IMR-90 (cell line): ENCODE measurements around the gene HS3ST2. TPM values are rescaled to one million over a fixed set of nuclear protein-coding genes. Genes with fewer than 3 reads are reported as not detected.

Source experiments
- ATAC-seq: fragments of 200-7000 bp; cut with Tn5 transposase; 2 replicates; pipeline ENCODE4 v1.9.1; 2020; ENCODE audit warnings: low read depth, mild to moderate bottlenecking, moderate library complexity
- BruUV-seq: library from RNA; stranded (reverse); fragments of 400-500 nt; replicated peaks from 2 replicates; lab custom pipeline; 2021; lab: Mats Ljungman, UMichigan
- CTCF ChIA-PET: fragments of 300-600 bp; formaldehyde crosslinking; extraction: SDS; loops from one replicate; lab custom pipeline; 2021; ENCODE audit warnings: antibody characterized with exemption; lab: Yijun Ruan, JAX
- POLR2A ChIA-PET: fragments of 300-600 bp; sonication (Branson Sonifier 250); formaldehyde crosslinking; loops from one replicate; lab custom pipeline; 2022; ENCODE audit warnings: antibody characterized with exemption; ENCODE audit not compliant: unreplicated experiment; lab: Charles Lee
- DNase-seq: peaks from one replicate; pipeline ENCODE4 v3.0.0; 2013
- H2AFZ ChIP-seq: replicated peaks from 2 replicates; pipeline ENCODE3; 2013; ENCODE audit warnings: low read length, mild to moderate bottlenecking; ENCODE audit not compliant: poor library complexity
- H2AK5ac ChIP-seq: 2 replicates; pipeline ENCODE4 v1.6.1; 2013; ENCODE audit warnings: low read depth, low read length, inconsistent platforms
- H2AK9ac ChIP-seq: replicated peaks from 2 replicates; pipeline ENCODE3; 2013; ENCODE audit warnings: mild to moderate bottlenecking, low read depth, low read length, moderate library complexity; ENCODE audit not compliant: poor library complexity
- H2BK120ac ChIP-seq: 2 replicates; pipeline ENCODE4 v1.6.1; 2013; ENCODE audit warnings: low read depth, low read length, inconsistent platforms
- H2BK15ac ChIP-seq: 3 replicates; pipeline ENCODE4 v1.6.1; 2013; ENCODE audit warnings: low read depth, low read length, inconsistent platforms
- H2BK20ac ChIP-seq: 2 replicates; pipeline ENCODE4 v1.6.1; 2013; ENCODE audit warnings: low read depth, mild to moderate bottlenecking, inconsistent platforms, low read length, moderate library complexity
- H2BK5ac ChIP-seq: 2 replicates; pipeline ENCODE4 v1.6.1; 2013; ENCODE audit warnings: mild to moderate bottlenecking, low read depth, low read length, inconsistent platforms; ENCODE audit not compliant: poor library complexity, severe bottlenecking
- H3K14ac ChIP-seq: replicated peaks from 2 replicates; pipeline ENCODE4 v1.6.1; 2013; ENCODE audit warnings: low read depth, low read length, inconsistent platforms
- H3K18ac ChIP-seq: 2 replicates; pipeline ENCODE4 v1.6.1; 2013; ENCODE audit warnings: low read depth, low read length, control low read depth
- H3K23ac ChIP-seq: 2 replicates; pipeline ENCODE4 v1.6.1; 2013; ENCODE audit warnings: low read depth, low read length, inconsistent platforms
- H3K27ac ChIP-seq: 2 replicates; pipeline ENCODE4 v1.5.1; 2013; ENCODE audit warnings: mild to moderate bottlenecking, control low read depth, low read length; ENCODE audit not compliant: insufficient read depth
- H3K27me3 ChIP-seq: 2 replicates; pipeline ENCODE4 v1.6.1; 2013; ENCODE audit warnings: low read length; ENCODE audit not compliant: control insufficient read depth, insufficient read depth
- H3K36me3 ChIP-seq: 2 replicates; pipeline ENCODE4 v1.6.1; 2013; ENCODE audit warnings: low read length, mixed read lengths; ENCODE audit not compliant: control insufficient read depth, insufficient read depth
- H3K4ac ChIP-seq: 2 replicates; pipeline ENCODE4 v1.6.1; 2013; ENCODE audit warnings: low read depth, low read length, inconsistent platforms
- H3K4me1 ChIP-seq: 2 replicates; pipeline ENCODE4 v1.6.1; 2013; ENCODE audit warnings: low read length, mixed read lengths; ENCODE audit not compliant: control insufficient read depth, insufficient read depth
- H3K4me2 ChIP-seq: 2 replicates; pipeline ENCODE4 v1.6.1; 2013; ENCODE audit warnings: low read depth, mild to moderate bottlenecking, control low read depth, low read length, moderate library complexity
- H3K4me3 ChIP-seq: 2 replicates; pipeline ENCODE4 v1.5.1; 2013; ENCODE audit warnings: low read depth, mild to moderate bottlenecking, control low read depth, low read length, moderate library complexity; ENCODE audit not compliant: insufficient read depth
- H3K56ac ChIP-seq: 2 replicates; pipeline ENCODE4 v1.6.1; 2013; ENCODE audit warnings: low read length, inconsistent platforms; ENCODE audit not compliant: insufficient read depth; ENCODE audit errors: extremely low read depth
- H3K79me1 ChIP-seq, 2 experiments: 2 replicates each; pipeline ENCODE4 v1.6.1; 2013; ENCODE audit warnings: low read length in 2 of 2, inconsistent platforms in 1 of 2, low read depth in 1 of 2
- H3K9ac ChIP-seq: 2 replicates; pipeline ENCODE4 v1.6.1; 2013; ENCODE audit warnings: low read depth, low read length, control low read depth
- H3K9me1 ChIP-seq: 2 replicates; pipeline ENCODE4 v1.6.1; 2013; ENCODE audit warnings: low read length, inconsistent platforms; ENCODE audit not compliant: insufficient read depth
- H3K9me3 ChIP-seq: 2 replicates; pipeline ENCODE4 v1.6.1; 2013; ENCODE audit warnings: low read length; ENCODE audit not compliant: control insufficient read depth, insufficient read depth
- H4K20me1 ChIP-seq: 2 replicates; pipeline ENCODE4 v1.6.1; 2013; ENCODE audit warnings: low read length, inconsistent platforms; ENCODE audit not compliant: insufficient read depth
- H4K5ac ChIP-seq: 2 replicates; pipeline ENCODE4 v1.6.1; 2013; ENCODE audit warnings: mild to moderate bottlenecking, low read depth, low read length, control low read depth
- H4K8ac ChIP-seq, 2 experiments: 2 replicates each; pipeline ENCODE4 v1.6.1; 2013; ENCODE audit warnings: low read depth in 2 of 2, low read length in 2 of 2, control low read depth in 1 of 2, inconsistent platforms in 1 of 2
- H4K91ac ChIP-seq: 2 replicates; pipeline ENCODE4 v1.6.1; 2013; ENCODE audit warnings: low read depth, low read length, inconsistent platforms; ENCODE audit not compliant: insufficient read depth
- BHLHE40 ChIP-seq: fragments of 150-350 bp; IDR thresholded peaks from 2 replicates; pipeline ENCODE4 v1.6.1; 2016; ENCODE audit warnings: mild to moderate bottlenecking, low read depth, low read length
- CEBPB ChIP-seq: IDR thresholded peaks from 2 replicates; pipeline ENCODE4 v1.6.1; 2012; ENCODE audit warnings: low read depth, low read length, improper control_type of control experiment
- CHD1 ChIP-seq: IDR thresholded peaks from 2 replicates; pipeline ENCODE4 v1.6.1; 2012; ENCODE audit warnings: low read depth, low read length, improper control_type of control experiment
- FOS ChIP-seq: fragments of 150-350 bp; IDR thresholded peaks from 2 replicates; pipeline ENCODE4 v1.6.1; 2016; ENCODE audit warnings: low read depth, low read length
- MAZ ChIP-seq: IDR thresholded peaks from 2 replicates; pipeline ENCODE4 v1.6.1; 2012; ENCODE audit warnings: low read depth, mild to moderate bottlenecking, low read length, improper control_type of control experiment, moderate library complexity, borderline replicate concordance
- NFE2L2 ChIP-seq: fragments of 150-350 bp; IDR thresholded peaks from 2 replicates; pipeline ENCODE4 v1.6.1; 2016; ENCODE audit warnings: low read depth, mild to moderate bottlenecking, low read length
- POLR2A ChIP-seq: IDR thresholded peaks from 2 replicates; pipeline ENCODE4 v1.6.1; 2012; ENCODE audit warnings: mild to moderate bottlenecking, low read depth, low read length
- RAD21 ChIP-seq: IDR thresholded peaks from 2 replicates; pipeline ENCODE4 v1.6.1; 2012; ENCODE audit warnings: low read length, improper control_type of control experiment
- RFX5 ChIP-seq: IDR thresholded peaks from 2 replicates; pipeline ENCODE4 v1.8.0; 2012; ENCODE audit warnings: low read depth, mild to moderate bottlenecking, low read length, moderate library complexity
- SMC3 ChIP-seq: fragments of 150-350 bp; IDR thresholded peaks from 2 replicates; pipeline ENCODE4 v1.6.1; 2016; ENCODE audit warnings: low read depth, mild to moderate bottlenecking, antibody characterized with exemption, low read length, moderate library complexity
- WGBS, 2 experiments: methylation state at CpG; one replicate each; pipeline versions ENCODE4 v1.1.5 to v1.1.7; 2013; ENCODE audit warnings: missing lambda C conversion rate in 2 of 2; ENCODE audit not compliant: insufficient read length in 1 of 2; ENCODE audit errors: extremely low coverage in 2 of 2; 5-methylcytosine and 5-hydroxymethylcytosine counted together
- dilution Hi-C: fragments of 300-500 bp; cut with HindIII; formaldehyde crosslinking; loops from one replicate; pipeline ENCODE4 v1.14.3; 2018; ENCODE audit warnings: low sequenced_read_pairs; ENCODE audit not compliant: unreplicated experiment
- in situ Hi-C: fragments of 300-500 bp; cut with MboI; formaldehyde crosslinking; loops from 3 replicates; pipeline ENCODE4 v1.14.3; 2019; ENCODE audit warnings: low sequenced_read_pairs, inconsistent platforms, mixed read lengths
- intact Hi-C: fragments of 100-400 bp; cut with micrococcal nuclease; formaldehyde crosslinking; loops from 2 replicates; pipeline ENCODE4 v1.10.0; 2022
- polyA plus RNA-seq, 3 experiments: library from polyadenylated mRNA; depleted of rRNA; stranded (reverse); fragments of >200 nt; gene quantifications; 2 replicates each; pipeline ENCODE4 v1.2.3, GENCODE V29; 2012; ENCODE audit warnings: low replicate concordance in 1 of 3
- total RNA-seq: library from RNA; depleted of rRNA; stranded (reverse); fragments of >200 nt; gene quantifications from 2 replicates; pipeline ENCODE4 v1.2.3, GENCODE V29; 2012

HS3ST2 gene
- total and polyA plus RNA-seq, 2 of the 4 experiments (the other 2 are of a cell fraction), result not detected

- ATAC-seq, result no peak
Observed at GRCh38 chr16:22928882-22929435, 115.0 kb downstream of the HS3ST2 start.

More at GRCh38 chr16:22928882-22929435, 115.0 kb downstream of the HS3ST2 start:
- H3K14ac ChIP-seq, result no peak overlapping the region
- H4K91ac ChIP-seq, result no peak overlapping the region
- no peak overlapping the region for H4K5ac ChIP-seq
- no peaks in the 10 kb centered on the region for H3K79me1 ChIP-seq
- no peak overlapping the region for H3K4ac ChIP-seq
- WGBS, 2 experiments, result 20% methylated on average over 1 of the region's 5 CpGs; no CpG with 5 or more reads in 1 of the 2 experiments
- no peak overlapping the region for H3K9ac ChIP-seq
- no peak overlapping the region for H3K4me3 ChIP-seq
- no peaks in the 10 kb centered on the region for H3K27me3 ChIP-seq
- no peak overlapping the region for H3K18ac ChIP-seq
- no peak overlapping the region for H3K56ac ChIP-seq
- H2BK5ac ChIP-seq, result no peak overlapping the region
- H2AK5ac ChIP-seq, result no peak overlapping the region
- BruUV-seq, result no TSS peak
- intact Hi-C loops, result no loop called here
- no peak overlapping the region for H2AK9ac ChIP-seq
- ChIA-PET CTCF (no interaction called here), POLR2A (no interaction called here)
- H3K27ac ChIP-seq, result no peak overlapping the region
- H3K36me3 ChIP-seq, result no peaks in the 10 kb centered on the region
- no peaks in the 10 kb centered on the region for H4K20me1 ChIP-seq
- in situ Hi-C loops, result no loop called here
- no peak overlapping the region for H2AFZ ChIP-seq
- H2BK20ac ChIP-seq, result no peak overlapping the region
- dilution Hi-C loops, result no loop called here
- H4K8ac ChIP-seq, result no peak overlapping the region
- no peak overlapping the region for H2BK15ac ChIP-seq
- no peaks in the 10 kb centered on the region for H3K9me3 ChIP-seq
- H3K4me2 ChIP-seq, result no peak overlapping the region
- H3K23ac ChIP-seq, result no peak overlapping the region
- no peaks in the 10 kb centered on the region for H3K9me1 ChIP-seq
- H3K4me1 ChIP-seq, result no peaks in the 10 kb centered on the region
- TF ChIP-seq BHLHE40 (no peak), SMC3 (no peak), RFX5 (no peak), NFE2L2 (no peak), CEBPB (no peak), POLR2A (no peak), FOS (no peak), MAZ (no peak), CHD1 (no peak), RAD21 (no peak)
- DNase-seq, result no peak
- H2BK120ac ChIP-seq, result no peak overlapping the region
